Measurements from ENCODE around the gene DPAGT1.

DNA sequence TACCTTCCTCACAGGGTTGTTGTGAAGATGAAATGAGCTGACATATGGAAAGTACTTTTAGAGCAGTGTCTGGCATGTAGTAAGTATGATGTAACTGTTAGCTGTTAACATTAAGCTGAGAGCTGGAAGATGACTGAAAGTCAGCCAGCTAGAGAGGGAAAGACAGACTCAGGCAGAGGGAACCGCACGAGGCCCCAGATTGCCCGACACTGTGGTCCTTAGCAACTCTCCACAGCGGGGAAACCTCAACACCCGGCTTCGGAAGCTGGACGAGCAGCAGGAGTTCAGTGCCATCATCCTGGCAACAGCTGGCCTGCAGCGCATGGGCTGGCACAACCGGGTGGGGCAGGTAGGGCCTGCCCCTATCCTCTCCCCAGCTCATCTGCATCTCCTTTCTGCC is 10.5 kb downstream of the DPAGT1 start:
- no peak for TF ChIP-seq CTCF (conservative IDR thresholded peaks at IDR 0.05; ENCODE audit: low read length)
- no peak for TF ChIP-seq EZH2phosphoT487 (IDR thresholded peaks at IDR 0.05; ENCODE audit: borderline replicate concordance, low read depth, low read length)
